HepG2 (cell line): ENCODE data around the gene UBXN6. TPM values are rescaled to one million over a fixed set of nuclear protein-coding genes. Genes with fewer than 3 reads are reported as not detected.

Source experiments
- CENPT ChIP-seq: sonication (generic); formaldehyde crosslinking; IDR thresholded peaks from 2 replicates; pipeline ENCODE4 v1.8.0; 2022; ENCODE audit warnings: low read depth, mild to moderate bottlenecking, moderate library complexity, missing genetic modification reagents
- KDM4B ChIP-seq: sonication (generic); formaldehyde crosslinking; IDR thresholded peaks from 2 replicates; pipeline ENCODE4 v1.4.0; 2020; ENCODE audit warnings: missing genetic modification reagents
- MAFK ChIP-seq, 2 experiments: IDR thresholded peaks in 1 of 2; conservative IDR thresholded peaks in 1 of 2; 2 replicates each; pipeline ENCODE4 v1.6.1; 2011; ENCODE audit warnings: improper control_type of control experiment in 2 of 2, low read length in 2 of 2
- NRL ChIP-seq: sonication (generic); formaldehyde crosslinking; IDR thresholded peaks from 2 replicates; pipeline ENCODE4 v1.5.0; 2020; ENCODE audit warnings: missing genetic modification reagents, mild to moderate bottlenecking, moderate library complexity, borderline replicate concordance
- POLR2AphosphoS5 ChIP-seq: IDR thresholded peaks from 2 replicates; pipeline ENCODE4 v1.6.1; 2012; ENCODE audit warnings: low read depth, low read length
- POLR2G ChIP-seq: fragments of 200-400 bp; formaldehyde crosslinking; IDR thresholded peaks from 2 replicates; pipeline ENCODE4 v1.6.1; 2018; ENCODE audit warnings: mild to moderate bottlenecking, low read depth, low read length, moderate library complexity
- REL ChIP-seq: sonication (generic); formaldehyde crosslinking; conservative IDR thresholded peaks from 2 replicates; pipeline ENCODE4 v1.8.0; 2022; ENCODE audit warnings: mild to moderate bottlenecking, missing genetic modification reagents, moderate library complexity
- SAP130 ChIP-seq: IDR thresholded peaks from 2 replicates; pipeline ENCODE4 v1.6.1; 2016; ENCODE audit warnings: low read depth
- SPEN ChIP-seq: sonication (generic); formaldehyde crosslinking; IDR thresholded peaks from 2 replicates; pipeline ENCODE4 v1.5.1; 2020; ENCODE audit warnings: low read depth, mild to moderate bottlenecking, missing genetic modification reagents
- ZNF687 ChIP-seq: sonication (generic); formaldehyde crosslinking; IDR thresholded peaks from 2 replicates; pipeline ENCODE4 v1.5.1; 2020; ENCODE audit warnings: mild to moderate bottlenecking, missing genetic modification reagents, moderate library complexity
- polyA plus RNA-seq, 8 experiments: library from polyadenylated mRNA; depleted of rRNA in 3 of 8; stranded (reverse) in 7 of 8; unstranded in 1 of 8; fragments of >200 nt; fragmentation: Illumina TruSeq in 4 of 8; extraction: Trizol in 4 of 8; gene quantifications; 2 replicates each; pipeline versions ENCODE4 v1.2.1 to v1.2.3, GENCODE V29; 2011 to 2016; ENCODE audit warnings: low read depth in 4 of 8, missing spikeins in 1 of 8, mixed read lengths in 1 of 8; ENCODE audit not compliant: insufficient read depth in 1 of 8
- total RNA-seq, 5 experiments: library from RNA; depleted of rRNA; stranded (reverse); fragments of >200 nt; fragmentation: Illumina TruSeq; extraction: Trizol; gene quantifications; 2 replicates each; pipeline ENCODE4 v1.2.3, GENCODE V29; 2016; ENCODE audit warnings: low read depth in 1 of 5
- TF ChIP-seq, protein P1 (sequence below): sonication (generic); formaldehyde crosslinking; IDR thresholded peaks from 2 replicates; pipeline ENCODE4 v1.4.0; 2020; ENCODE audit warnings: mild to moderate bottlenecking, missing genetic modification reagents
- TF ChIP-seq, protein P2 (sequence below): IDR thresholded peaks from 2 replicates; pipeline ENCODE4 v1.6.1; 2018; ENCODE audit warnings: missing genetic modification reagents, mild to moderate bottlenecking, missing compliant biosample characterization

Gene UBXN6
- total and polyA plus RNA-seq, 2 of the 13 experiments (the other 11 are each of a cell fraction or from before 2014, with no cell fraction given): 34.9 to 35.5 TPM

DNA sequence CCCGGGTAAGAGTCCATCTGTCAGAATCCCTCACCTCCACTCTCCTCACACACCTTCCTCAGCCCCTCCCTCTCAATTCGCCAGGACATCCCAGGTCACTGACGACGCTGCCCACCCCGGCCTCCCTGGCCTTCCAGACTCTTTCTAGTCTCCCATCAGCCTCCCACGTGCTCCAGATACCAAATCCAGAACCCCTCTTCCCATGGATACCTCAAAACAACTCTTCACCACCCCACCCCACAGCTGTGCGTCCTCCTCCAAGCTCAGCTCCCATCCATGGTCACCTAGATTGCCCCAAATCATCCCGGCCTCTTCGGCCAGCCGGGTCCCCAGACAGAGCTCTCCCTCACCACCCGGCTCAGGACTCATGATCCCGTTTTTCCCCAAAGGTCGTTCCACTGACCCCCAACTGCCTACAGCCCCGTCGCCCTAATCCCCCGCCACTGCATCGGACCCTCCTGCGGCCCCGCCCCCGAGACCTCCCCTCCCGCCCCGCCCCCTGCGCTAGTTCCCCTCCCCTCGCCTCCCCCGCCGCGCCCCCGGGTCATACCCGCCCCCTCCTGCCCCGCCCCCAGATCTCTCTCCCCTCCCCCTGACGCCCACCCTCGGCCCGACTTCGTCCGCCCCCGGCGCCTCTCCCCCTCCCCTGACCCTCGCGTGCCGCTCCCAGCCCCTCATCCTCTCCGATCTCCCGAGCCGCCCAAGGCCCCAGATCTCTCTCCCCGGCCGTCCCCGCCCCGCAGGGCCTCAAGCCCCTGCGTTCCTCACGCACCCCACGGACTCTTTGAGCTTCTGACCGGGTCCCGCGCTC is 546 bp downstream of the UBXN6 start (continued):
- 0 out of 2 replicates have a peak, but pooled peaks have one; percentile 28 for TF ChIP-seq POLR2G
- TF ChIP-seq CENPT: no peak
- no peak for TF ChIP-seq REL (CRISPR knock-in tag)
- TF ChIP-seq NRL: no peak
- TF ChIP-seq MAFK (conservative IDR thresholded peaks at IDR 0.05 in 1 of 2, IDR thresholded peaks at IDR 0.05 in 1 of 2; ENCODE audit: low read length in 2 of 2): no peak
- TF ChIP-seq ZNF687 (CRISPR knock-in tag): peak; percentile 4
- TF ChIP-seq, protein P1, sequence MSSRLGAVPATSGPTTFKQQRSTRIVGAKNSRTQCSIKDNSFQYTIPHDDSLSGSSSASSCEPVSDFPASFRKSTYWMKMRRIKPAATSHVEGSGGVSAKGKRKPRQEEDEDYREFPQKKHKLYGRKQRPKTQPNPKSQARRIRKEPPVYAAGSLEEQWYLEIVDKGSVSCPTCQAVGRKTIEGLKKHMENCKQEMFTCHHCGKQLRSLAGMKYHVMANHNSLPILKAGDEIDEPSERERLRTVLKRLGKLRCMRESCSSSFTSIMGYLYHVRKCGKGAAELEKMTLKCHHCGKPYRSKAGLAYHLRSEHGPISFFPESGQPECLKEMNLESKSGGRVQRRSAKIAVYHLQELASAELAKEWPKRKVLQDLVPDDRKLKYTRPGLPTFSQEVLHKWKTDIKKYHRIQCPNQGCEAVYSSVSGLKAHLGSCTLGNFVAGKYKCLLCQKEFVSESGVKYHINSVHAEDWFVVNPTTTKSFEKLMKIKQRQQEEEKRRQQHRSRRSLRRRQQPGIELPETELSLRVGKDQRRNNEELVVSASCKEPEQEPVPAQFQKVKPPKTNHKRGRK: no peak
- TF ChIP-seq POLR2AphosphoS5: 0 out of 2 replicates have a peak, but pooled peaks have one; percentile 34
- TF ChIP-seq KDM4B: no peak
- TF ChIP-seq, protein P2, sequence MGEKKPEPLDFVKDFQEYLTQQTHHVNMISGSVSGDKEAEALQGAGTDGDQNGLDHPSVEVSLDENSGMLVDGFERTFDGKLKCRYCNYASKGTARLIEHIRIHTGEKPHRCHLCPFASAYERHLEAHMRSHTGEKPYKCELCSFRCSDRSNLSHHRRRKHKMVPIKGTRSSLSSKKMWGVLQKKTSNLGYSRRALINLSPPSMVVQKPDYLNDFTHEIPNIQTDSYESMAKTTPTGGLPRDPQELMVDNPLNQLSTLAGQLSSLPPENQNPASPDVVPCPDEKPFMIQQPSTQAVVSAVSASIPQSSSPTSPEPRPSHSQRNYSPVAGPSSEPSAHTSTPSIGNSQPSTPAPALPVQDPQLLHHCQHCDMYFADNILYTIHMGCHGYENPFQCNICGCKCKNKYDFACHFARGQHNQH (CRISPR knock-in tag): no peak
- TF ChIP-seq SPEN: peak; percentile 4; the same call in 1 of the 2 replicates
- TF ChIP-seq SAP130 (CRISPR knock-in tag): peak; percentile 43
